NCI-H526 treated with DMSO at 0.1 percent for 48 hours (cell line): ENCODE measurements around the gene PSME2.
"Not testable (repeated sequence)": the region's sequence is repeated elsewhere in the genome, so short reads cannot be mapped to it uniquely, and the experiment has no call there.

ENCODE experiments used
- DNase-seq: peaks from one replicate; lab custom pipeline; 2025; lab: John Stamatoyannopoulos, UW

PSME2 gene

DNA sequence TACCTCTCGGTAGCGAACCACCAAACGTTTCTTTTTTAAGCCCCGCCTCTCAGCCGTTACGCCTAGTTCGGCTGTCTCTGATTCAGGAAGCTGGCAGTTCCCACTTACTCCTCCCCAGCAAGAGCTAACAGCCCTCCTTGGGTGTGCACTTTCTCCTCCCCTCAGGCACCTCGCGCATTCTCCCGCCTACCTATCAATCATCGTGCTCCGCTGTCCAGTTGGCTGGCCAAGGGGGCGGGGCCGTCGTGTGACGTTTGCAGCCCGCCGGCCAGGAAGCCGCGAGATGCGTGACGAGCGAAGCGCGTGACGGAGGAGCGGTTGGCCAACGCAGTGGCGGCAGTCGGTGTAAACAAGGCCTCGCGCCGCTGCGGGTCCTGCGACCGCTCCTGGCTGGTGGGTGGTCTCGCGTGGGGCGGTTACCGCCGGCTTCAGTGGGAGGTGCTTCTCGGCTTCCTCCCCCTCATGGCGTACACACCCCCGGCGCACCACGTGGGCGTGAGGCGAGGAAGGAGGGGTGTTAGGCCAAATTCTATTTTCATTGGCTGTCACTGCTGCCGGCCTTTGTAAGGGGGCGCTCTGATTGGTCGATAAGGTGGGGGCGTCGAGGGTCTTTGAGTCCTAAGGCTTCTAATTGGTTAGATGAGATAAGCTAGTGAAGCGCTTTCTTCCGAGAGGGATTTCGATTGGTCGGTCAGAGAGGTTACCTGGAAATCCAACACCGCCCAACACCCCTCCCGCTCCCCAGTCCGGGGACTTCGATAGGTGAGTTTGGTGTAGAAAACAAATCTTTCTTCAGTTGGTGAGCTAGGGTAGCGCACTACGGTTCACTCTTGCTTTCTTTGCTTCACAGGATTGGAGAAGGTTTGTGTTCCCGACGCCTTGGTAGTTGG, 31.6 kb downstream of the PSME2 start, which contains the start of the genes DCAF11 and NRL:
TSS of gene DCAF11 (plus strand) at position 246 of the 890 bp plus-strand sequence. CDS start 818 bp downstream, outside the sequence.
TSS of gene NRL (minus strand) at position 418 of the 890 bp plus-strand sequence. CDS start 32,101 bp downstream, outside the sequence.
- peak; percentile 99 for DNase-seq

DNA sequence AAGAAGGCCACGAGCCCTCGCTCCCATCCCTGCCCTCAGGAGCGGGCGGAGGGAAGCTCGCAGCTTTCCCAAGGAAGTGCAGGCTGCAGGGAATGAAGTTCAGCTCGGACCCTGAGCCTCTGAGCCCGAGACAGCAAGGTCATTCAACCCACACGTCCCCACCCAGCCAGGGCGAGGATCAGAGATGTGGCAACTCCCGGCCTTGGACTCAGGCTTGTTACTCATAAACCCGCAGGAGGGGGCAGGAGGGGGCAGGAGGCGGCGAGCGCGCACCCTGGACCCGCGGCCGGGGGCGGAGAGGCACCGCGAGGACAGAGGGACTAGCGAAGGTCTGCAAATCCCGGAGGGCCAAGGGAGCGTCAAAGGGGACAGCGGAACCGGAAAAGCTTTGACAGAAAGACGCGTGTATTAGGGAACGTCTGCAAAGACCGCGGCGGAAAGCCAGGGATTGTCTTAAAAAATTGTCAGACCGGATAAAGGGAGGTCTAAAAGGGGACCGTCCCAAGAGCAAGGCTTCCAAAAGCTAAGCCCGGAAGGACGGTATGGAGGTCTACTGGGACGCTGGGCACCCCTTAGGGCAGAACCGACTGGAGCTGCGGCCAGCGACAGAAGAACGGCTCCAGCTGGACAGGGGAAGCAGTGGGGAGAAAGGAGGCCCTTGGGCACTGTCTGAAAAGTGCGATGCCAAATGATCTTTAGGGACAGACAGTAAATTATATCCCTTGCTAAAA, 32.4 kb downstream of the PSME2 start:
- DNase-seq: peak; percentile 92

DNA sequence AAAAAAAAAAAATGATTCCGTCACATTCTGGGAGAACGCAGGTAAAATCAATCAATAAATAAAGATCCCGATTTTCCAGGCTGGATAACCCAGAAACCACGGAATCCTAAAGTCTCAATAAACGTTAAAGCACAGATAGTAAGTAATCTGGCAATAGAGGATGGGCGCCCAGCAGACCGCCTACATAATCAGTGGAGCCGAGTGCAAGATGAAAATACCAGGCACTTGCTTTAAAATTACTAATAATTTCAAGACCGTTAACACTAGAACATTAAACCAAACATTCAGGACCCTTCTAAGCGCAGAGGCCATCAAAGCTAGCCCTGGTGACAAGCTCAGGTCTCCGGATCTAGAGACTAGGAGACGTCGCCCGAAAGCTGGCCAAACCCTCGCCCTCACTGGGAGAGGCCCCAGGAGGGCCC, 33.0 kb downstream of the PSME2 start:
- no peak for DNase-seq

DNA sequence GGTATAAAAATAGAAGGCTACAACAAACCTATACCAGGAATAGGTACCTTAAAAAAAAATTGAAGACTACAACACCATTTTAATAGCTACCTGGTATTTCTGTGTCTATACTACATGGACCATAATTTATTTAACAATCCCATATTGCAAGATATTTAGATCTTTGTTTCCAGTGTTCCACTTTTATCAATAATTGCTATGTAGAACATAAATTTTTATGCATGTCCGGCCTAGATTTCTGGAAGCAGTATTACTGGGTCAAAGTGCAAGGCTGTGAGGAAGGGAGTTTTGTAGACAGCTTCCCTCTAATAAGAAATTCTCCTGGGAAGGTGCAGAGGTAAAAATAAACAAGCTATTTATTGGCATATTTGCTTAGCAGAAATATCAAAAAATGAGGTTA, 35.9 kb downstream of the PSME2 start:
- no peak for DNase-seq

DNA sequence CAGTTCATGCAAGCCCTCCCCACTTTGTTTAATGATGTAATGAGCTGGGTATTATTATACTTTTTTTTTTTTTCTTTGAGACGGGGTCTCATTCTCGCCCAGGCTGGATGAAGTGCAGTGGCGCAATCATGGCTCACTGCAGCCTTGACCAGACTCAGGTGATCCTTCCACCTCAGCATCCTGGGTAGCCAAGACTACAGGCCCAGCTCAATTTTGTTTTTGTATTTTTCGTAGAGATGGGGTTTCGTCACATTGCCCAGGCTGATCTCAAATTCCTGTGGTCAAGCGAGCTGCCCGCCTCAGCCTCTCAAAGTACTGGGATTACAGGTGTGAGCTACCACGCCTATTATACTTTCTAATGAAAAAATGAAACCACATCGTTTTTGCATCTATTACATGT, 36.4 kb downstream of the PSME2 start:
- no peak for DNase-seq

DNA sequence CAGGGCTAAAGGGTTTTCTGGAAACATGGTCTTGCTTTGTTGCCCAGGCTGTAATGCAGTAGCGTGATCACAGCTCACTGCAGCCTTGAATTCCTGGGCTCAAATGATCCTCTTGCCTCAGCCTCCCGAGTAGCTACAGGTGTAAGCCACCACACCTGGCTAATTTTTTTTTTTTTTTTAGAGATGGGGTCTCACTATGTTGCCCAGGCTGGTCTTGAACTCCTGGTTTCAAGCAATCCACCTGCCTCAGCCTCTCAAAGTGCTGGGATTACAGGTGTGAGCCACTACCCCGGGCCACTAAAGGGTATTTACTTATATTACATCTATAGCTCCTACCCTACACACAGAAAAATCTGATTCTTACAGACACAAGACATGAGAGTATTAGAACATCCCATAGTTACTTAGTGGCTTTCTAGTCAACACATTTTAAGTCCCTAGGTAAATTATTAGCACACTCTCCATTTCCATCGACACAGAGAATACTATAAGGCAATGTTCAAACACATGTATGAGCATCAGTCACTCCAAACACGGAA, 38.0 kb downstream of the PSME2 start:
- no peak for DNase-seq

DNA sequence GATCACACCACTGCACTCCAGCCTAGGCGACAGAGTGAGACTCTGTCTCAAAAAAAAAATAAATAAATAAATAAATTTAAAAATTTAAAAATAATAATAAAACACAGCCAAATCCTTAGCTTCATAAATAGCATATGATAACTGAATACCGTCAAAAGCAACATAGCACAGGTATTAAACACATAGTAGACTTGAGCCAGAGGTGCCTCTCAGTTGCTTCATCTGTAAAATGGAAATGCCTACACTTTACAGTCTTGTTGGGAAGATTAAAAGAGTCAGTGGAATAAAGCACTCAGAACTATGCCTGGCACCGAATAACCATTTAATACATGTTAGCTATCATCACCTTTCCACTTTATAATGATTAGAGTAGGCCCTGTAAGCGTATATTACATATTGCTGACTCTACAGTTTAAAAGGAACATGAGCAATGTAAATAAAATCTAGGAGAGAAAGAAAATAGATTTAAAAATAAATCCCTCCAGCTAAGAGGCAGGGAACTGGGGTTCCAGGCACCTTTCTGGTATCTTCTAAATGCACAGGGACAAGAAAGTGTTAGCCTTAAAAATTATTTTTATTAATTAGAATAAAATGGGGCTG, 39.6 kb downstream of the PSME2 start:
- DNase-seq: no peak

DNA sequence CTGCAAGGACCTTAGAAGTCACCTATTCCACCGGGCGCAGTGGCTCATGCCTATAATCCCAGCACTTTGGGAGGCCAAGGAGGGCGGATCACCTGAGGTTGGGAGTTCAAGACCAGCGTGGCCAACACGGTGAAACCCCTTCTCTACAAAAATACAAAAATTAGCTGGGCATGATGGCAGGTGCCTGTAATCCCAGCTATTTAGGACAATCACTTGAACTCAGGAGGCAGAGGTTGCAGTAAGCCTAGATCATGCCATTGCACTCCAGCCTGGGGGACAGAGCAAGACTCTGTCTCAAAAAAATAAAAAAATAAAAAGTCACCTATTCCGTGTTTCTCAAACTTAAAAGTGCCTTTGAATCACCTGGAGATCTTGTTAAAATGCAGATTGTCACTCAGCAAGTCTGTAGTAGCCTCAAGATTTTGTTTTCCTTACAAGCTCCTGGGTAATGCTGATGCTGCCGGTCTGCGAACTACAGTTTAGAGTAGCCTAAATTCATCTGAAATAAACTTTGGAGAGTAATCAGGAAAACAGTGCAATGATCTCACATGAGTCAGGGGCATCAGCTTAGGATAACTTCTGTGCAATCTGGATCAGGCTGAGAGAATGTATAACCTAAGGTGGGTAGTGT, 40.7 kb downstream of the PSME2 start:
- not testable (repeated sequence) for DNase-seq

DNA sequence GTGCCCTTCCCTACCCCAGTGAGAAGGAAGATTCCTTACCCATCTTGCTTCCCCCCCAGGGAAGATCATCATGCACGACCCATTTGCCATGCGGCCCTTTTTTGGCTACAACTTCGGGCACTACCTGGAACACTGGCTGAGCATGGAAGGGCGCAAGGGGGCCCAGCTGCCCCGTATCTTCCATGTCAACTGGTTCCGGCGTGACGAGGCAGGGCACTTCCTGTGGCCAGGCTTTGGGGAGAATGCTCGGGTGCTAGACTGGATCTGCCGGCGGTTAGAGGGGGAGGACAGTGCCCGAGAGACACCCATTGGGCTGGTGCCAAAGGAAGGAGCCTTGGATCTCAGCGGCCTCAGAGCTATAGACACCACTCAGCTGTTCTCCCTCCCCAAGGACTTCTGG, 43.0 kb downstream of the PSME2 start:
- no peak for DNase-seq

DNA sequence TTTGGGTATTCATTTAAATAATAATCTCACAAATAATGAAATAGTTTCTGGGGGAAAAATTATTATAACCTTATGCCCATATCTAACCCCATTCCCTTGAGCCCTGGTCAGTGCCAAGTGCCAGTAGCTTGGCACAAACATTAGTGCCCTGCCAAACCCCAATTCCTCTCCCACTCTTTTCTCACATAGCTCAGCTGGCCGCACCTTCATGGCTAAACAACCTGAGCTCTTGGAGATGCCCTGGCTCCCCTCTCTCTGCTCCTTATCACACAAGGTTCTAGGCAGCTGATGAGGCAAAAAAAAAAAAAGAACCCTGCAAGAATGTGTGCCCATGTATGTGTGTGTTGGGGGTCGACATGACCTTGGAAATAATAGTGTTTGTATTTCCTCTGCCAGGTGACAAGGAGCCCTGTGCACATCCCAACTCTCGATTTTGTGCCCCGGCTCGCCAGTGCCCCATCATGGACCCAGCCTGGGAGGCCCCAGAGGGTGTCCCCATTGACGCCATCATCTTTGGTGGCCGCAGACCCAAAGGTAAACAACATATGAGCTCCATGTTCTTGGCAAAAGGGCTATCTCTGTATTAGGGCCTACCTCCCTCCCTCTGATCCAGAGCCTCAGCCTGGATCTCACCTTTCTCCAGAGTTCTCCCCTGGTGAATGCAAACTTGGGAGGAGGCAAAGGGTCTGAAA, 43.9 kb downstream of the PSME2 start:
- no peak for DNase-seq

DNA sequence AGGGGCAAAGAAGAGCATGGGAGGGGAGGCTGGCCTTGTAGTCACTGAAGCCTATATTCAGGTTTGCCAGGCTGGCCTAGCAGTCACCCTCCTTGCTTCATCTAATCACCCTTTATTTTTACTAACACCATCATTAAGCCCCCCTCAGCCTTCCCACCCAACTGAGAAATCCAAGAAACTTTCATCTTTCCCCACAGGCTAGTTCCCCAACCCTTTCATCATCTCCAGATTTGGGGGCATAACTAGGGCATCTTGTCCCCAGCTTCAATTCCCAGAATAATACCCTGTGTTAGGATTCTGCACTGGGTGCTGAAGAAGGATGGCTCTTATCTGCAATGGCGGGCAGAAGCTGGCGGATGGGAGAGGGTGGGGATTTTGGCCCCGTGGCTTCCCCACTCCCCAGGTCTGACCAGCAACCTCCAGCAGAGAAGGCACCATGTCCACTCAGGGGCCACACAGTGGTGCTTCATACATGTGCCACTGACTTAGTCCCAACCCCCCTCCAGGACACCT, 45.4 kb downstream of the PSME2 start:
- no peak for DNase-seq

DNA sequence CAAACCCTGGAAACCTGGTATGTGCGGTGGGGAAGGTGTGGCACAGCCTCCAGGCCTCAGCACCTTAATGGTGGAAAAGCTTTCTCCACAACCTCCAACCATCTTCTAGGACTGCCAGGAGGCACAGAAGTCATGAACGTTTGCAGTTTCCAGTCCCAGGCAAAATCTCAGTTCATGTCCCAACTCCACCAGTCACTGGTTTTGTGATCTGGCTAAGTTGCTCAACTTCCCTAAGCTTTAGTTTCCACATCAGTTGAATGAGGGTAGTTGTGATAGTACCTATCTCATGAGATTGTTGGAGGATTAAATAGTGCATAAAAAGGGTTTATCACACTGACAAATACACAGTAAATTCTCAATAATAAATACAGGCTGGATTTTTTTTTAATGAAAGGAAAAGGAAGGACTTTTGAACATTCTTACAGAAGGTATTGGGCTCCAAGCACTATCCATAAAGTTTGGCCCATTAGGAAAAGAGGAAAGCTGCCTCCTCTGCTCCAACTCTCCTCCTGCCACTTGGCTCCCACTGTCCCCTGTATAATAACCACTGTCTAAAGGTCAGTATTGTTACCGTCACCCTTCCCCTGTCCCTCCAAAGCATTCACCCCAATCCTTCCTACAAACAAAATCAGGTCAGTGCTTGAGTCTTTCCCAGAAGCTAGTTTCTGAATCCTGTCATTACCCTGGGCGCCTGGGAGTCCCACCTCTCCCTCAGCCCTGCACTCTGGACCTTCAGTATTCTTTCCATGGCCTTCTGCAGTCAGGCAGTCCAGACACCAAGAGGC, 46.0 kb downstream of the PSME2 start:
- DNase-seq: no peak

DNA sequence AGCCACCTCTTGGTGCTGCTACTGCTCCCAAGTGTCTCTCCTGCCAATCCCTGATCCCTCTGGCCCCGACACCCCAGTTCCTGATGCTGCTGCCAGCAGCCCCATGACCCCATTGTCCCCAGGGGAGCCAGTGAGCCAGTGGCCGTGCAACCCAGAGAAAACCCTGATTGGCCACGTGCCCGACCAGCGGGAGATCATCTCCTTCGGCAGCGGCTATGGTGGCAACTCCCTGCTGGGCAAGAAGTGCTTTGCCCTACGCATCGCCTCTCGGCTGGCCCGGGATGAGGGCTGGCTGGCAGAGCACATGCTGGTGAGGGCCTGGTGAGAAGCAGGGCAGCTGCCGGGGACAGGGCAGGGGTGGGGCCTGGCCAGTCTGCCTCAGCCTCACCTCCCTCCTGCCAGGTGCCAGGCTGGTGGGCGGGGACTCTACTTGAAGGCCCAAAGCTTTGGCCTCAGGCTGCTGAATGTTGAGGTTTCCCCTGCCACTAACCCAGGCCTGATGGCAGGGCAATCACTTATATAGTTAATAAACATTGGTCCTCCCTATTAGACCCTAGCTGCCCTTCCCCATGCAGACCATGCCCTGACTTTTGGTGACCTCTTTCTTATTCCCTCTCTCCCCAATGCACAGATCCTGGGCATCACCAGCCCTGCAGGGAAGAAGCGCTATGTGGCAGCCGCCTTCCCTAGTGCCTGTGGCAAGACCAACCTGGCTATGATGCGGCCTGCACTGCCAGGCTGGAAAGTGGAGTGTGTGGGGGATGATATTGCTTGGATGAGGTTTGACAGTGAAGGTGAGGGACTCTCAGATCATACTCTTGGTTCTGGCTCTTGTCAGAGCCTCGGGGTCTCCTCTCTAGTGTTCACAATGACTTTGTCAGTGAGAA, 47.2 kb downstream of the PSME2 start:
- DNase-seq: no peak

DNA sequence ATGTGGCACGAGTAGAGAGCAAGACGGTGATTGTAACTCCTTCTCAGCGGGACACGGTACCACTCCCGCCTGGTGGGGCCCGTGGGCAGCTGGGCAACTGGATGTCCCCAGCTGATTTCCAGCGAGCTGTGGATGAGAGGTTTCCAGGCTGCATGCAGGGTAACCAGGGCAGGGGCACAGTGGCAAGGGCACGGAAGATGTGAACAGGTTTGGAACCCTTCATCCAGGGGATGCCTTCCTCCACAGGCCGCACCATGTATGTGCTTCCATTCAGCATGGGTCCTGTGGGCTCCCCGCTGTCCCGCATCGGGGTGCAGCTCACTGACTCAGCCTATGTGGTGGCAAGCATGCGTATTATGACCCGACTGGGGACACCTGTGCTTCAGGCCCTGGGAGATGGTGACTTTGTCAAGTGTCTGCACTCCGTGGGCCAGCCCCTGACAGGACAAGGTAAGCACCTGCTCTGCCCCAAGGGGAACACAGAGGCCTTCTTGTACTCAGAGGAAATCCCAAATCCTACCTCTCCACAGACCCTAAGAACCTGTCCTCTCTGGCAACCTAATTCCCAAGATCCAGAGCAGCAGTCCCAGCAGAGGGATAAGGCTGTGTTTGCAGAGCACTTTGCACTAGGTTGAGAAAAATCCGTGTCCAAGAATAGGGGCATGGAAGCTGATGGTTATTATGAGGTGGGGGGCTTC, 48.0 kb downstream of the PSME2 start:
- DNase-seq: no peak

DNA sequence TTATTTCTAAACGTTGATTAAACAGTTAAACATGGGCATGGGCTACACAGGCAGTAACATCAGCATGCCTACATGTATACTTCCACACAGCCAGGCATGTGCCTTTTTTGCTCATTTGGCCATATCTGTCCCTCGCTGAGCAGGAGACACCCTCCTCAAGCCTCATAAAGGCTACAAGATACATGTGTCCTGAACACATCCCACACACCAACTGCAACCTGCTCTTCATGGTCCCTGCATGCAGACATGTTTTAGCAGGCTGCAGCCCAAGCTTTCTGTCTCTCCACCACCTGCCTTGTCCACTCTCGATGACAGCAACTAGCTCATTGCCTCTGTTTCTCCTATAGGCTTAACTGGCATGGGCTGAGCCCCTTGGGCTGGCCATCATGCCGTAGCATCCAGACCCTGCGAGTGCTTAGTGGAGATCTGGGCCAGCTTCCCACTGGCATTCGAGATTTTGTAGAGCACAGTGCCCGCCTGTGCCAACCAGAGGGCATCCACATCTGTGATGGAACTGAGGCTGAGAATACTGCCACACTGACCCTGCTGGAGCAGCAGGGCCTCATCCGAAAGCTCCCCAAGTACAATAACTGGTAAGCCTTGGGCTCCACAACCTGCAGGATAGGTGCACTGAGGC, 49.7 kb downstream of the PSME2 start:
- no peak for DNase-seq

DNA sequence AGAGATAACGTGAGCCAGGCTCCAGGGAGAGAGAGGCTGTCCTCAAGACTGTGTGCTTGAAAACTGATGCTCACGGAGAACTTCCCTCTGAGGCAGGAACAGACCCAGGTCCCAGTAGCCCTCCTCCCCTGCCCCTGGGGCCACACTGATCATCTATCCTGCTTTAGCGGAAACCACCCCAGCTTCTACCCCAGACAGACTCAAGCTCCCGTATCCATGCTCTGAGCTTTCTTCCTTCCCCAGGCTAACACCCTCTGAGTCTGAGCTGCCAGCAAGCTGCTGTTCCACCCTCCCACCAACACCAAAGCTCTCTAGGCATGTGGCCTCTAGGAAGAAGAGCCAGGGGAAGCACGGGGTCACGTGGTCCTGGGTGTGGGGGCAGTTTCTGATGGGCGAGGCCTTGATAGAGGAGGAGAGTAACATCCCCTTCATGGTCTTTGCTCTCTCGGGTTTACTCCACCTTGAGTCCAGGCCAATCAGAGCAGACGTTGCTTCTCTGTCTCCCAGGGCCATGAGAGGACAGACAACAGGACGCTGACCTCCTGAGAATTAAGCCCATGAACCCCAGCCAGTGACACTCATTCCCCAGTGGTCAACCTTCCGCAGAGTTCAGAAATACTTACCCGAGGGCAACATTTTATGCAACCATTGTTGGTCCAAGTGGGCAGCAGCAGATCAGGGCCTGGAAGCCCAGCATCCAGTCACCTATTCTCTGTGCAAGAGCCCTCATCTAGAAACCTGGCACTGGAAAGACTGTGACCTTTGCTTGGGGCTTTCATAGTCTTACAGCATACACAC, 50.9 kb downstream of the PSME2 start:
- DNase-seq: no peak

DNA sequence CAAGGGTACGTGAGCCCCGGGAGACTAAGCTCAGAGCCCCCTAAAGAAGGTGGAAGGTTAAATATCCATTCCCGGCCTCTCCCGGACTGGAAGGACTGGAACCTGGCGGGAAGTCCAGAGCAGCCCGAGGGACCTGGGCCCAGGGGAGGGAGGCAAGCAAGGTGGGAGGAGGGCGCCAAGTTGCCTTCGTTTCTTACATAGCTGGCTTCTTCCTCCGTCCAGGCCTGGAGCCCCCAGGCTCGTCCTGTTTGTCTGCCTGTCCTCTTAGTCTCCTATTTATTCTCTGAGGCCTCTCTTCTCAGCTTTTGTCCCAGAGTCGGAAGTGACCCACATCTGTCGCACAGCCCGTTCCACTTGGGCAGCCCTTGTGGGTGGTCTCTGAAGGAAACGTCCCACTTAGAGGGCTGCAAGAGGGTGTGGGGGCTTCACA, 51.6 kb downstream of the PSME2 start:
- DNase-seq: no peak
